CD4-positive, alpha-beta T cell (primary cell): Measurements from ENCODE around the gene GPN2. TPM values are rescaled to one million over a fixed set of nuclear protein-coding genes. Genes with fewer than 3 reads are reported as not detected.
A peak's percentile ranks its signal among the peaks of the same experiment; 100 is the strongest.

Experiments used
- ATAC-seq: fragments of 200-7000 bp; cut with Tn5 transposase; one replicate; pipeline ENCODE4 v1.10.0; 2022; ENCODE audit warnings: mild to moderate bottlenecking; ENCODE audit not compliant: poor library complexity
- CTCF ChIA-PET: fragments of 350-600 bp; sonication (Branson Sonifier 250); formaldehyde crosslinking; loops from one replicate; lab custom pipeline; 2021; ENCODE audit warnings: antibody characterized with exemption, inconsistent platforms; lab: Charles Lee
- POLR2A ChIA-PET: fragments of 350-600 bp; sonication (Branson Sonifier 250); formaldehyde crosslinking; loops from one replicate; lab custom pipeline; 2021; ENCODE audit warnings: antibody characterized with exemption, inconsistent platforms; lab: Charles Lee
- DNase-seq, 14 experiments: peaks; one replicate each; pipeline ENCODE4 v3.0.0-alpha.2; 2013 to 2020; ENCODE audit warnings: mixed read lengths in 2 of 14
- H3K27ac ChIP-seq, 2 donors: one replicate each; pipeline versions ENCODE4 v1.5.1 to v1.7.0; 2013; ENCODE audit warnings: low read length in 2 of 2, low read depth in 1 of 2, mild to moderate bottlenecking in 1 of 2
- H3K27me3 ChIP-seq, 2 experiments: 1 replicate in 1 of 2; 2 replicates in 1 of 2; pipeline versions ENCODE4 v1.6.1 to v1.7.0; 2013; ENCODE audit warnings: low read length in 2 of 2, control low read depth in 1 of 2, mild to moderate bottlenecking in 1 of 2, moderate library complexity in 1 of 2; ENCODE audit not compliant: insufficient read depth in 2 of 2, control insufficient read depth in 1 of 2
- H3K36me3 ChIP-seq: one replicate; pipeline ENCODE4 v1.6.1; 2013; ENCODE audit warnings: low read length, control low read depth; ENCODE audit not compliant: insufficient read depth
- H3K4me1 ChIP-seq: one replicate; pipeline ENCODE4 v1.6.1; 2013; ENCODE audit warnings: low read length, control low read depth; ENCODE audit not compliant: insufficient read depth
- H3K4me3 ChIP-seq: one replicate; pipeline ENCODE4 v1.5.1; 2013; ENCODE audit warnings: mild to moderate bottlenecking, low read length, moderate library complexity
- H3K9me3 ChIP-seq, 2 experiments: 1 replicate in 1 of 2; 2 replicates in 1 of 2; pipeline versions ENCODE4 v1.6.1 to v1.7.0; 2013; ENCODE audit warnings: low read length in 2 of 2, mild to moderate bottlenecking in 2 of 2, control low read depth in 1 of 2, moderate library complexity in 1 of 2; ENCODE audit not compliant: control insufficient read depth in 1 of 2, insufficient read depth in 1 of 2
- H3K27ac Mint-ChIP-seq: one replicate; pipeline ENCODE4 v1.8.0; 2020; ENCODE audit warnings: mixed read lengths
- H3K27me3 Mint-ChIP-seq: one replicate; pipeline ENCODE4 v1.8.0; 2021; ENCODE audit warnings: mixed read lengths
- H3K36me3 Mint-ChIP-seq: one replicate; pipeline ENCODE4 v1.8.0; 2021; ENCODE audit warnings: low read depth, mixed read lengths
- H3K4me1 Mint-ChIP-seq: one replicate; pipeline ENCODE4 v1.8.0; 2021; ENCODE audit warnings: low read depth, mixed read lengths
- H3K4me3 Mint-ChIP-seq: one replicate; pipeline ENCODE4 v1.8.0; 2020; ENCODE audit warnings: mild to moderate bottlenecking, mixed read lengths
- H3K9me3 Mint-ChIP-seq: one replicate; pipeline ENCODE4 v1.8.0; 2020; ENCODE audit warnings: mixed read lengths
- CTCF ChIP-seq: fragments of 200-600 bp; IDR thresholded peaks from one replicate; pipeline ENCODE4 v1.8.0; 2022; ENCODE audit warnings: antibody characterized with exemption, mild to moderate bottlenecking
- intact Hi-C, 2 experiments: fragments of 100-400 bp; cut with DNase I in 1 of 2; cut with micrococcal nuclease in 1 of 2; formaldehyde crosslinking; loops; one replicate each; pipeline versions ENCODE4 v1.15.1 to v1.9.0; 2023 to 2025; cut with DNase I, micrococcal nuclease
- total RNA-seq, 174 experiments: library from RNA in 2 of 174; stranded (reverse) in 2 of 174; gene quantifications; one replicate each; pipeline ENCODE4 v1.2.3 and lab custom pipeline; 2021 to 2026

Gene GPN2
- total RNA-seq, 2 experiments from 2014 or later = 42.0 to 44.4 TPM

- Histone ChIP-seq H3K9me3 (no peaks in the 10 kb centered on the region), H3K27me3 (no peaks in the 10 kb centered on the region), H3K4me3 (no peak overlapping the region), H3K27ac (no peak overlapping the region), H3K36me3 (peaks cover 89% of the 10 kb centered on the region), H3K4me1 (no peaks in the 10 kb centered on the region)
- Mint-ChIP-seq H3K4me1 (peaks cover 9% of the 10 kb centered on the region), H3K36me3 (peaks cover 87% of the 10 kb centered on the region), H3K4me3 (no peak overlapping the region), H3K9me3 (no peaks in the 10 kb centered on the region), H3K27ac (no peak overlapping the region), H3K27me3 (no peaks in the 10 kb centered on the region)
- CTCF ChIA-PET = interaction anchor here (1.1 kb wide), 1 partner anchor 12 kb away, joined by 3 read pairs; no protein-coding TSS in a partner anchor
- no peak for ATAC-seq
- no peak for DNase-seq
- POLR2A ChIA-PET = no interaction called here
- intact Hi-C loops = loop anchor here (1.0 kb wide), 1 partner anchor 25 kb away; no protein-coding TSS in a partner anchor
- TF ChIP-seq CTCF = no peak
These were observed 36.5 kb downstream of the GPN2 start for GRCh38 chr1:26853600-26853999.

- H3K27ac Mint-ChIP-seq = no peak overlapping the region
- peak; percentile 91 for TF ChIP-seq CTCF
- Histone ChIP-seq H3K4me1 (no peaks in the 10 kb centered on the region), H3K27me3 (no peaks in the 10 kb centered on the region), H3K27ac (no peak overlapping the region), H3K9me3 (no peaks in the 10 kb centered on the region), H3K4me3 (no peak overlapping the region), H3K36me3 (peaks cover 92% of the 10 kb centered on the region)
- H3K4me3 Mint-ChIP-seq = no peak overlapping the region
- no peaks in the 10 kb centered on the region for H3K9me3 Mint-ChIP-seq
- DNase-seq (peak; percentile 71 to 91 (median 82)), ATAC-seq (peak; percentile 94)
- ChIA-PET POLR2A (no interaction called here), CTCF (no interaction called here)
- no peaks in the 10 kb centered on the region for H3K27me3 Mint-ChIP-seq
- peaks cover 88% of the 10 kb centered on the region for H3K36me3 Mint-ChIP-seq
- intact Hi-C loops = loop anchor here (1.0 kb wide), 1 partner anchor 25 kb away; no protein-coding TSS in a partner anchor
- H3K4me1 Mint-ChIP-seq = peaks cover 9% of the 10 kb centered on the region
These were observed 36.9 kb downstream of the GPN2 start for GRCh38 chr1:26853156-26853555.

- DNase-seq = no peak
- H3K9me3 ChIP-seq = no peaks in the 10 kb centered on the region
- H3K4me1 ChIP-seq = no peaks in the 10 kb centered on the region
- Mint-ChIP-seq H3K4me1 (peaks cover 9% of the 10 kb centered on the region), H3K27ac (no peak overlapping the region), H3K9me3 (no peaks in the 10 kb centered on the region), H3K27me3 (no peaks in the 10 kb centered on the region), H3K36me3 (peaks cover 87% of the 10 kb centered on the region), H3K4me3 (no peak overlapping the region)
- ATAC-seq = no peak
- H3K27me3 ChIP-seq = no peaks in the 10 kb centered on the region
- no peak overlapping the region for H3K4me3 ChIP-seq
- H3K27ac ChIP-seq = no peak overlapping the region
- peaks cover 92% of the 10 kb centered on the region for H3K36me3 ChIP-seq
- CTCF ChIA-PET = no interaction called here
- TF ChIP-seq CTCF = no peak
- POLR2A ChIA-PET = interaction anchor here (1.1 kb wide), 1 partner anchor 12 kb away, joined by 5 read pairs; no protein-coding TSS in a partner anchor
- intact Hi-C loops = loop anchor here (1.0 kb wide), 1 partner anchor 26 kb away; no protein-coding TSS in a partner anchor
These were observed 37.4 kb downstream of the GPN2 start for GRCh38 chr1:26852701-26853100.
